A673 (cell line): ENCODE results near the gene ADAM12. TPM values are rescaled to one million over a fixed set of nuclear protein-coding genes. Genes with fewer than 3 reads are reported as not detected.

Source experiments
- BruUV-seq: library from RNA; stranded (reverse); fragments of 400-500 nt; replicated peaks from 2 replicates; lab custom pipeline; 2021; lab: Mats Ljungman, UMichigan
- CTCF ChIA-PET: fragments of 300-600 bp; sonication (Branson Sonifier 250); formaldehyde crosslinking; loops from one replicate; lab custom pipeline; 2022; ENCODE audit warnings: antibody characterized with exemption; lab: Charles Lee
- POLR2A ChIA-PET: fragments of 300-600 bp; sonication (Branson Sonifier 250); formaldehyde crosslinking; loops from one replicate; lab custom pipeline; 2022; ENCODE audit warnings: antibody characterized with exemption; ENCODE audit not compliant: low non-redundant PET; lab: Charles Lee
- DNase-seq: peaks from one replicate; pipeline ENCODE4 v3.0.0-alpha.2; 2015; ENCODE audit warnings: low spot score
- H3K27ac ChIP-seq: fragments of 200-600 bp; sonication (generic); 2 replicates; pipeline ENCODE4 v1.5.1; 2016; ENCODE audit warnings: mixed run types, low read depth, mild to moderate bottlenecking, mixed read lengths, antibody characterized with exemption, low read length; ENCODE audit not compliant: poor library complexity, severe bottlenecking
- H3K27me3 ChIP-seq: fragments of 200-600 bp; sonication (generic); replicated peaks from 2 replicates; pipeline ENCODE4 v1.6.1; 2017; ENCODE audit warnings: mixed run types, low read depth, mild to moderate bottlenecking, mixed read lengths, antibody characterized with exemption, low read length; ENCODE audit not compliant: insufficient read depth, poor library complexity
- H3K36me3 ChIP-seq: fragments of 200-600 bp; sonication (generic); 2 replicates; pipeline ENCODE4 v1.6.1; 2016; ENCODE audit warnings: mixed run types, mild to moderate bottlenecking, mixed read lengths, antibody characterized with exemption, low read length; ENCODE audit not compliant: insufficient read depth, poor library complexity, severe bottlenecking
- H3K4me1 ChIP-seq: fragments of 200-600 bp; sonication (generic); 2 replicates; pipeline ENCODE4 v1.6.1; 2017; ENCODE audit warnings: mixed run types, mild to moderate bottlenecking, mixed read lengths, antibody characterized with exemption, low read length; ENCODE audit not compliant: insufficient read depth, poor library complexity, severe bottlenecking
- H3K4me3 ChIP-seq: fragments of 200-600 bp; sonication (generic); 2 replicates; pipeline ENCODE4 v1.5.1; 2016; ENCODE audit warnings: low read depth, mixed run types, mild to moderate bottlenecking, mixed read lengths, low read length; ENCODE audit not compliant: poor library complexity, severe bottlenecking
- H3K9me3 ChIP-seq: fragments of 200-600 bp; sonication (generic); 2 replicates; pipeline ENCODE4 v1.6.1; 2016; ENCODE audit warnings: mixed run types, low read depth, mild to moderate bottlenecking, mixed read lengths, antibody characterized with exemption, low read length; ENCODE audit not compliant: poor library complexity, severe bottlenecking
- EZH2 ChIP-seq: fragments of 200-600 bp; sonication (generic); IDR thresholded peaks from 2 replicates; pipeline ENCODE4 v1.6.1; 2017; ENCODE audit warnings: borderline replicate concordance, low read depth, mild to moderate bottlenecking, mixed read lengths, antibody characterized with exemption, low read length; ENCODE audit not compliant: poor library complexity, severe bottlenecking
- intact Hi-C: fragments of 100-400 bp; cut with micrococcal nuclease; formaldehyde crosslinking; loops from one replicate; pipeline ENCODE4 v1.10.0; 2022; ENCODE audit not compliant: unreplicated experiment
- total RNA-seq: library from RNA; stranded (reverse); gene quantifications from 2 replicates; pipeline ENCODE4 v1.2.3, GENCODE V29; 2021
- TF ChIP-seq, protein P1 (sequence below): fragments of 300-800, 200-600 bp; sonication (generic); conservative IDR thresholded peaks from 2 replicates; pipeline ENCODE4 v1.5.1; 2017; ENCODE audit warnings: low read depth, mild to moderate bottlenecking, antibody characterized with exemption, low read length, moderate library complexity, mixed read lengths

The ADAM12 gene
- total RNA-seq, 1 experiment from 2014 or later: 0.17 TPM

DNA sequence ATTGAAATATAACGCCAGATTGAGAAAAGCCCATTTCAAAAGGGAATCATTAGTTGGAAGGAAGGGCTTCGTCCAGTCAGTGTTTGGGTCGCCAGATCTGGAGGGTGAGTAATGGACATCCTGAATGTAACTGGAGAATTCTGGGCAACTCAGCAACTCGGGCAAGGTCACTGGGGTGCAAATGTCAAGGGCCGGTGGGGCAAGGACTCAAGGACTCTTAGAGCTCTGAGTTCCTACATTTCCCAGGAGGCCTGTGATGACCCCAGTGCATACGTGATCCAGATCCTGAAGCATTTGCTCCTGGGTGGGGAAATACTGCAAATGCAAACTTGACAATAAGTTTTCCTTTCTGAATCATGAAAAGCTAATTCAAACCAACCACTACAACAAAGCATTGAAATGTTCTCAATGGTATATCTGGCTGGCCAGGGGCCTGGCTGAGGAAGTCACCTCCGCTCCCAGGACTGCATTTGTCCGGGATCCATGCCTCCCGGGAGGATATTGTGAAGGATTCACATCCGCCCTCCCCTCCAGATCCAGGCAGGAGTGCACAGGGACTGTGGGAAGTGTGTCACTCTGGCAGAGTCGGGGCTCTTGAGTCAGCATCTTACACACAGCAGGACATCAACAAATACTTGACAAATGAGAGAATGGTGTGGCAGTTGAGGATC lies 327.9 kb downstream of the ADAM12 start:
- Histone ChIP-seq H3K9me3 (no peaks in the 10 kb centered on the region), H3K36me3 (no peaks in the 10 kb centered on the region), H3K27ac (no peak overlapping the region), H3K27me3 (peaks cover 8% of the 10 kb centered on the region), H3K4me3 (no peak overlapping the region), H3K4me1 (no peaks in the 10 kb centered on the region)
- intact Hi-C loops: no loop called here
- peak; percentile 23 for DNase-seq
- POLR2A ChIA-PET: no interaction called here
- CTCF ChIA-PET: no interaction called here
- no TSS peak for BruUV-seq
- TF ChIP-seq EZH2: no peak
- TF ChIP-seq, protein P1, sequence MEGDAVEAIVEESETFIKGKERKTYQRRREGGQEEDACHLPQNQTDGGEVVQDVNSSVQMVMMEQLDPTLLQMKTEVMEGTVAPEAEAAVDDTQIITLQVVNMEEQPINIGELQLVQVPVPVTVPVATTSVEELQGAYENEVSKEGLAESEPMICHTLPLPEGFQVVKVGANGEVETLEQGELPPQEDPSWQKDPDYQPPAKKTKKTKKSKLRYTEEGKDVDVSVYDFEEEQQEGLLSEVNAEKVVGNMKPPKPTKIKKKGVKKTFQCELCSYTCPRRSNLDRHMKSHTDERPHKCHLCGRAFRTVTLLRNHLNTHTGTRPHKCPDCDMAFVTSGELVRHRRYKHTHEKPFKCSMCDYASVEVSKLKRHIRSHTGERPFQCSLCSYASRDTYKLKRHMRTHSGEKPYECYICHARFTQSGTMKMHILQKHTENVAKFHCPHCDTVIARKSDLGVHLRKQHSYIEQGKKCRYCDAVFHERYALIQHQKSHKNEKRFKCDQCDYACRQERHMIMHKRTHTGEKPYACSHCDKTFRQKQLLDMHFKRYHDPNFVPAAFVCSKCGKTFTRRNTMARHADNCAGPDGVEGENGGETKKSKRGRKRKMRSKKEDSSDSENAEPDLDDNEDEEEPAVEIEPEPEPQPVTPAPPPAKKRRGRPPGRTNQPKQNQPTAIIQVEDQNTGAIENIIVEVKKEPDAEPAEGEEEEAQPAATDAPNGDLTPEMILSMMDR: no peak

DNA sequence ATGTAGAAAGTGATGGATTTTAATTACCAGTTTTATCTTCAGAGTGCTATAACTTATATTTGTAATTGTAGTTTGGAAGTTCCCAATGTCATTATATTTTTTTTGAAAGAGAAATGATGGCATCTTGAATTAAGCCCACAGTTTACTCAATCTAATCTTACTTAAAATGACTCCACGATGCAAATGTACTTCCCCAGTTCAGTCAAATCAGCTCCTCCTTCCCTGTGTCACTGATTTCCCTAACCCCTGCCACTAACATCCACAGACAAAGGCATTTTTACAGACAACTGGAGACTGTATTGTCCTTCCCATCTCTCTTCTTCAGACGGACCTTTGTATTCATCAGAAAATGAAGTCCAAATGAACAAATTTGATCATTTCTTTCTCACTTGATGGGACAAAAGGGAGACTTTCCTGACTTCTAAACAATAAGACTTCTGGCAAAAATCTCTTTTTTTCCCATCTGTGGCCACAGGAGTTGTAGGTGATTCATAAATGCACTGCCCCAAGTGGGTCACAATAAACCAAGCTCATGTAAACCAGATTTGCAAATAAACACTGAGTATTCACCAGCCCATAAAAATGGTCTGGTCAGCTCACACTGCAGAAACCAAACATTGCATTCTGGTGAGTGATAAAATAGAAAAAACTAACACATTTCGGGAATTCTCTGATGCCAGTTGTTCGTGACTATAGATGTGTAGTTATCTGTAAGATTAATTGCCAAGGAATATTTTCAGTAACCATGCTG lies 329.0 kb downstream of the ADAM12 start:
- Histone ChIP-seq H3K4me1 (no peaks in the 10 kb centered on the region), H3K4me3 (no peak overlapping the region), H3K9me3 (no peaks in the 10 kb centered on the region), H3K27me3 (peaks cover 8% of the 10 kb centered on the region), H3K36me3 (no peaks in the 10 kb centered on the region), H3K27ac (no peak overlapping the region)
- no TSS peak for BruUV-seq
- ChIA-PET POLR2A (no interaction called here), CTCF (no interaction called here)
- no peak for DNase-seq
- TF ChIP-seq, protein P1: no peak
- no peak for TF ChIP-seq EZH2
- intact Hi-C loops: no loop called here

DNA sequence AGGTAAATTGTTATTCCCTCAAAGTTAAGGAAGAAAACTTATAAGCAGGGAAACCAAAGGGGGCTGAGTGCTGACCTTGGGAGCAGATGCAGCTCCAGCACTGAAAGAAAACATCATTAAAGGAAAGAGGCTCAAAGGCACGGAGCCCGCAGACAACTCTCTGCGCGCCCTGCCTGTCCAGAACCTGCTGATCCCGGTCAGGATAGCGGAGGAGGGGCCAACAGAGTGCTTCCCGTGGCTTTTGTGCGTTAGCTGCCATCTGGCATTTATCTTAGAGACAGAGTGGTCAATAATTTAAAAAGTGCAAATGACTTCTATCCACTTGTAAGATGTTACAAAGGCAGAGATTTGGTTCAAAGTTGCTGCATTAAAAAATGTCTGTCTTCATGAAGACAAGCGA lies 329.8 kb downstream of the ADAM12 start:
- Histone ChIP-seq H3K4me1 (no peaks in the 10 kb centered on the region), H3K36me3 (no peaks in the 10 kb centered on the region), H3K27ac (no peak overlapping the region), H3K27me3 (peaks cover 8% of the 10 kb centered on the region), H3K9me3 (no peaks in the 10 kb centered on the region), H3K4me3 (no peak overlapping the region)
- intact Hi-C loops: no loop called here
- ChIA-PET CTCF (no interaction called here), POLR2A (no interaction called here)
- no peak for DNase-seq
- no TSS peak for BruUV-seq
- no peak for TF ChIP-seq EZH2
- TF ChIP-seq, protein P1: no peak
